Kidney (tissue), 14 donors: ENCODE results near the gene FAM222A. TPM values are rescaled to one million over a fixed set of nuclear protein-coding genes. Genes with fewer than 3 reads are reported as not detected.

ENCODE experiments used
- DNase-seq, 5 donors: peaks; one replicate each; pipeline ENCODE4 v3.0.0-alpha.2; 2013 to 2020
- FAIRE-seq: peaks from 2 replicates; lab custom pipeline; 2012; peaks lifted over from hg19 to GRCh38; lab: Jason Lieb, UNC
- H3K27ac ChIP-seq, 2 donors: one replicate each; pipeline ENCODE4 v1.7.0; 2013; ENCODE audit warnings: low read depth in 2 of 2, low read length in 2 of 2, inconsistent platforms in 1 of 2
- H3K27me3 ChIP-seq: one replicate; pipeline ENCODE4 v1.7.1; 2013; ENCODE audit warnings: low read length, inconsistent platforms; ENCODE audit not compliant: control insufficient read depth, insufficient read depth
- H3K36me3 ChIP-seq, 3 donors: one replicate each; pipeline versions ENCODE4 v1.7.0 to v1.7.1; 2013; ENCODE audit warnings: low read length in 3 of 3, control low read depth in 1 of 3, inconsistent platforms in 1 of 3; ENCODE audit not compliant: insufficient read depth in 3 of 3, control insufficient read depth in 2 of 3
- H3K4me1 ChIP-seq, 3 donors: one replicate each; pipeline versions ENCODE4 v1.7.0 to v1.7.1; 2013; ENCODE audit warnings: low read length in 3 of 3, inconsistent platforms in 1 of 3, low read depth in 1 of 3; ENCODE audit not compliant: control insufficient read depth in 2 of 3, insufficient read depth in 2 of 3
- H3K4me3 ChIP-seq, 3 donors: one replicate each; pipeline versions ENCODE4 v1.7.0 to v1.8.1; 2013; ENCODE audit warnings: low read length in 3 of 3, control low read depth in 1 of 3, inconsistent platforms in 1 of 3
- H3K9ac ChIP-seq, 3 donors: one replicate each; pipeline versions ENCODE4 v1.7.0 to v1.7.1; 2013; ENCODE audit warnings: low read length in 3 of 3, control low read depth in 1 of 3, inconsistent platforms in 1 of 3
- H3K9me3 ChIP-seq, 3 donors: one replicate each; pipeline versions ENCODE4 v1.7.0 to v1.7.1; 2013; ENCODE audit warnings: low read length in 3 of 3, control low read depth in 1 of 3, inconsistent platforms in 1 of 3; ENCODE audit not compliant: control insufficient read depth in 2 of 3, insufficient read depth in 1 of 3
- intact Hi-C: fragments of 100-400 bp; cut with DNase I; formaldehyde crosslinking; loops from one replicate; pipeline ENCODE4 v1.11.1; 2022
- polyA plus RNA-seq: library from polyadenylated mRNA; stranded (reverse); fragments of 350-450 nt; fragmentation: Illumina TruSeq; extraction: RNeasy Lipid Tissue Mini Kit (QIAGEN cat#74804); gene quantifications from one replicate; pipeline ENCODE4 v1.2.3, GENCODE V29; 2014; ENCODE audit warnings: low read depth, low replicate concordance; ENCODE audit not compliant: insufficient read depth
- total RNA-seq: library from RNA; stranded (reverse); fragmentation: NEBNext Ultra II Directional; extraction: Animal tissue kit (Norgen Biotek cat#: 25700); gene quantifications from one replicate; pipeline ENCODE4 v1.2.1, GENCODE V29; 2021
- TF ChIP-seq, protein P1 (sequence below): IDR thresholded peaks from 3 replicates; pipeline ENCODE4 v1.5.1; 2012; ENCODE audit warnings: mild to moderate bottlenecking, moderate library complexity, borderline replicate concordance; ENCODE audit not compliant: insufficient read depth; ENCODE audit errors: extremely low read depth
- donor health status: control.
- donor health status: control.
- donor health status: control.
- donor health status: control.
- donor health status: control.
- donor health status: DM: yes; HTN: yes; CAD: no.
- donor health status: Normal renal cell carcinoma (clear cell type).

Gene FAM222A
- total and polyA plus RNA-seq, 2 donors from 2014 or later, result 3.7 to 12.5 TPM

DNA sequence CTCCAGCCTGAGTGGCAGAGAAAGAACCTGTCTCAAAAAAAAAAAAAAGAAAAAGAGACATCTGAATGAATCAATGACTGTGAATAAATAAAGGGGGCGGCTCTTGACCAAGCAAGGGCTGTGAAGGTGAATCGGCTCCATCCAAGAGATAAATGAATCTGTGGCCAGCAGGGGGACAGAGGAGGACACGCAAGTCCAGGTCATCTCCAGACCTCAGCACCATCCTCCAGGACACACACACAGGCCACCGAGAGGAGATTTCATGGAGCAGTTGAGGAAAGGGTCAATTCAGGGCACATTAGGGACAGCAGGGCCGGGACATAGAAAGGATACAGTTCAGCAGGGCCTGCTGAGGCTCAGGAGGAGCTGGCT is 98.0 kb downstream of the FAM222A start:
- DNase-seq (no peak), FAIRE-seq (no peak)
- Histone ChIP-seq H3K9ac (no peak overlapping the region), H3K4me3 (no peak overlapping the region), H3K27ac (no peak overlapping the region), H3K36me3 (peaks cover 3 to 21% (median 20%) of the 10 kb centered on the region in 3 donors), H3K4me1 (no peaks in the 10 kb centered on the region), H3K9me3 (no peaks in the 10 kb centered on the region), H3K27me3 (no peaks in the 10 kb centered on the region)
- TF ChIP-seq, protein P1, sequence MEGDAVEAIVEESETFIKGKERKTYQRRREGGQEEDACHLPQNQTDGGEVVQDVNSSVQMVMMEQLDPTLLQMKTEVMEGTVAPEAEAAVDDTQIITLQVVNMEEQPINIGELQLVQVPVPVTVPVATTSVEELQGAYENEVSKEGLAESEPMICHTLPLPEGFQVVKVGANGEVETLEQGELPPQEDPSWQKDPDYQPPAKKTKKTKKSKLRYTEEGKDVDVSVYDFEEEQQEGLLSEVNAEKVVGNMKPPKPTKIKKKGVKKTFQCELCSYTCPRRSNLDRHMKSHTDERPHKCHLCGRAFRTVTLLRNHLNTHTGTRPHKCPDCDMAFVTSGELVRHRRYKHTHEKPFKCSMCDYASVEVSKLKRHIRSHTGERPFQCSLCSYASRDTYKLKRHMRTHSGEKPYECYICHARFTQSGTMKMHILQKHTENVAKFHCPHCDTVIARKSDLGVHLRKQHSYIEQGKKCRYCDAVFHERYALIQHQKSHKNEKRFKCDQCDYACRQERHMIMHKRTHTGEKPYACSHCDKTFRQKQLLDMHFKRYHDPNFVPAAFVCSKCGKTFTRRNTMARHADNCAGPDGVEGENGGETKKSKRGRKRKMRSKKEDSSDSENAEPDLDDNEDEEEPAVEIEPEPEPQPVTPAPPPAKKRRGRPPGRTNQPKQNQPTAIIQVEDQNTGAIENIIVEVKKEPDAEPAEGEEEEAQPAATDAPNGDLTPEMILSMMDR, result no peak
- intact Hi-C loops, result no loop called here

- H3K36me3 ChIP-seq, result peaks cover 3 to 20% (median 18%) of the 10 kb centered on the region in 3 donors
- DNase-seq (no peak), FAIRE-seq (no peak)
- no peaks in the 10 kb centered on the region for H3K9me3 ChIP-seq
- intact Hi-C loops, result no loop called here
- TF ChIP-seq, protein P1, result no peak
- H3K4me3 ChIP-seq, result no peak overlapping the region
- H3K27ac ChIP-seq, result no peak overlapping the region
- H3K9ac ChIP-seq, result no peak overlapping the region
- H3K27me3 ChIP-seq, result no peaks in the 10 kb centered on the region
- peaks cover 0 to 1% (median 0%) of the 10 kb centered on the region in 3 donors for H3K4me1 ChIP-seq
These were observed 100.3 kb downstream of the FAM222A start for GRCh38 chr12:109813810-109814416.

DNA sequence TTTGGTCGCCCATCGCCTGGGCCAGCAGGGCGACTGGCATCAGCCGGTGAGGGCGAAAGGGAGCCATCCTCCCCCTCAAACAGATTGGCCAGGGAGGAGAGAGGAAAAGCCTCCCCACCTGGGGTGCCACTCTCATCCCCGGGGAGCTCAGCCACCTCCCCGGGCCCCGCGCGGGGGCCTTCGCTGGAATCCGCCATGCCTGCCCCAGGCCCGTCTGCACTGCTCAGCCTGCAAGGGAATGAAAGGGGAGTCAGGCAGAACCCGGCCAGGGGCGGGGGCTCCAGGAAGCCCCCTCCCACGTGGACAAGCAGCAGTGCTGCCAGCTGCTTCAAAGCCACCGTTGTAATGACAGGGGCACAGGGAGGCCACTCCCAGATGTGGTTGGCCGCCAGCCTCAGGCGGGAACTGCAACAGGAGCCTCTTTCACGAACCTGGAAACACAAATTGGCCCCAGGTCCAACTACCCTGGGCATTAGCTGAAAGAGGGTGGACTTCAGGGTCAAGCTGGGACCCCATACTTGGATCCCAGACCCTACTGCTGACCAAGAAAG is 101.0 kb downstream of the FAM222A start:
- intact Hi-C loops, result no loop called here
- H3K27ac ChIP-seq, result no peak overlapping the region
- peaks cover 3 to 20% (median 18%) of the 10 kb centered on the region in 3 donors for H3K36me3 ChIP-seq
- FAIRE-seq, result no peak
- TF ChIP-seq, protein P1, result no peak
- DNase-seq, result no peak
- no peak overlapping the region for H3K9ac ChIP-seq
- peaks cover 0 to 5% (median 0%) of the 10 kb centered on the region in 3 donors for H3K4me1 ChIP-seq
- H3K27me3 ChIP-seq, result no peaks in the 10 kb centered on the region
- H3K4me3 ChIP-seq, result no peak overlapping the region
- H3K9me3 ChIP-seq, result no peaks in the 10 kb centered on the region

DNA sequence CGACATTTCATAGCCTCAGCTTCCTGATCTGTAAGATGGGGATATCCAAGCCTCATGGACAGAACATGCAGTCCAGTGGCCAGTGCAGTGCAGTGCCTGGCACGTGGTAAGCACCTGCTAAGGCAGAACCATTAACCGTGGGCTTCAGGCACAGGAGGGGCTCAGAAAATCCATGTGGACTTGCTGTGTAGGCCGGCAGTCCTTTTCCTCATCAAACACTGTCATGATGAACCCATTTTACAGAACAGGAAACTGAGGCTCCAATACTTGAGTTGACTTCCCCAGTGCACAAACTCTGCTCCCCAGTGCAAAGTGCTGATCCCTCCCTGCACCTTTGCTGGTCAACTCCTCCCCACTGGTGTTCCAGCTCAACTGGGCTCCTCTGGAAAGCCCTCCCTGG is 101.6 kb downstream of the FAM222A start:
- Histone ChIP-seq H3K9me3 (no peaks in the 10 kb centered on the region), H3K4me1 (peaks cover 0 to 5% (median 0%) of the 10 kb centered on the region in 3 donors), H3K27ac (no peak overlapping the region), H3K27me3 (no peaks in the 10 kb centered on the region), H3K36me3 (peaks cover 3 to 17% (median 16%) of the 10 kb centered on the region in 3 donors), H3K9ac (no peak overlapping the region), H3K4me3 (no peak overlapping the region)
- intact Hi-C loops, result no loop called here
- FAIRE-seq (no peak), DNase-seq (no peak)
- TF ChIP-seq, protein P1, result no peak
